Activated T-cell treated with anti-CD3 and anti-CD28 coated beads for 4 hours (primary cell): ENCODE measurements around the gene GPC6.

Source experiments
- DNase-seq: peaks from one replicate; pipeline ENCODE4 v3.0.0-alpha.2; 2020

GPC6 gene

DNA sequence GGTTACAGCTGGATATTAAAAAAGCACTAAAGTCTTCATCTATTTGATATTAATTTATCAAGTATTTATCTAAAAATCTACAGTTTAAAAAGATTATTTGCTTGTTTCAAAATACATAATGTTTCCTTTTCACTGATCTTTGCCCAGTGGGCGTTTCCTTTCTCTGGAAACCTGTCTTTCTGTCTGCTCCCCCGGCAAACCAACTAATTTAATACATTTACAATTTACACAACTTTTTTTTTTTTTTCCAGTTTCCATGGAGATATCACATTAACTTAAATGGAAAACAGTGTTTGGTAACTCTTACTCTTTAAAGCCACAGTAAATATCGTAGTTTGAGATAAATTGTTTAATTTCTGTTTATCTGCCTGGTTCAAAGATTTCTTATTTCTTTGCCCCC is 5.3 kb downstream of the GPC6 start:
- no peak for DNase-seq

DNA sequence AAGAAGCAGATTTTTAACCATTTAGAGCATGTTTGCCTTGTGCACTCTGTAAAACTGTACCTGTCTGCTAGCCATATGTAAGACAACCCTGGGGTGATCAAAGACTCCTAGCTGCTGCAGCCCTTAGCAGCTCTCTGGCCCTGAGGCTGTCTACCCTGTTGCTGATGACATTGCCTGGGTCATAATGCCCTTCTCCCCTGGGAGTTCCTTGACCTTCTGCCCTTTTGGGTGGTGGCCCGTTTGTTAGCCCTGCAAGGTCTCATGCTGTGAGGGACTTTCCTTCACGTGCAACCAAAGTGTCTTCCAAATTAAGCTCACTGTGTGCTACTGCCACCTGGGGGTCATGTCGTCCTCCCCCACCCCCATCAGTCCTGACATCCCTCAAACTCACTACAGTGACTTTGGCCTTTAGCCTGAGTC is 7.4 kb downstream of the GPC6 start:
- DNase-seq, result no peak

DNA sequence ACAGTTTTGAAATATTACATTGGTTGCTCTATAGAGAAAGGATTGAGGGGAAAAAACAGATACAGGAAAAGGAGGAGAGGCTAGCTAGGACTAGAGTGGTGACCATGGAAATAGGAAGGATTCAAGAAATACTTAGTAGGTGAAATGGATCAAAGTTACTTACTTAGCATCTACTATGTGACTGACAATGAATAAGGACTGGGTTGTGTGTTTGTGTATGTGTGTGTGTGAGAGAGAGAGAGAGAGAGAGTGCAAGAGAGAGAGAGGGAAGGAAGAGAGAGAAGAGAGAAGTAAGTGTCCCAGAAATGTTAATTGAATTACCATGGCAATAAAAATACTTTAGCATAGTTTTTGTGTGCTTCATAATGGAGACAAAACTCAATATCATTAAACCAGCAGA is 7.9 kb downstream of the GPC6 start:
- DNase-seq, result no peak

DNA sequence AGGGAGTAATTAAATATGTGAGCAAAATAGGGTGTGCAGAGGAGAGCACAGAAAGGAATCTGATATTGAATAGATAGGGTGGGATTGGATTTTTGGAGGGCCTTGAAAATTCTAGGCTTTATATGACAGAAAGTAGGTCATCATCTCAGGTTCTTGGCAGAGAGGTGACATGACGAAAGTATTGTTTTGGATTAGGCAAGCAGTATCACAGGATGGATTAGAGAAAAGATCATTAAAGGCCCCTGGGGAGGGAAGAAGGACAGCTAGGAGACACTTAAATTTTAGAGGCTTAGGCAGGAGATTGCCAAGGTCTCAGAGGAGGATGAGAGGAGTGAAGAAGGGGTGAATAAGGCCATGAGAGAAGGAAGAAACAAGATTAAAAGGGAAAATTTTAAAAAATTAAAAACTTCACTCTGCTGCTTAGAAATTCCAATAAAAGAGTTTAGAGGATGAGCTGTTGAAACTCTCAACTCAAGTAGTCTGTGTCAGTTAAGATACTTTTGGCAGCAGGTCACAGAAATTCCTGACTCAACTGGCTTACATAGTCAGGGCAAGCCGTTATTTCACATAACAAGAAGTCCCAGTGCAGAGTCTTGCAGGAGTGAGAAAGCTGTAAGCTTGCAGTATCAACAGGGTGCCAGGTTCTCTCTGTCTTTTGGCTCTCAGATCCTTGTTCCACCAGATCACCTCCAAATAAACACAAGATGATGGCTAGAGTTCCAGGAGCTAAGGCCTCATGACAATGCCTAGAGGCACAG is 8.8 kb downstream of the GPC6 start:
- no peak for DNase-seq

DNA sequence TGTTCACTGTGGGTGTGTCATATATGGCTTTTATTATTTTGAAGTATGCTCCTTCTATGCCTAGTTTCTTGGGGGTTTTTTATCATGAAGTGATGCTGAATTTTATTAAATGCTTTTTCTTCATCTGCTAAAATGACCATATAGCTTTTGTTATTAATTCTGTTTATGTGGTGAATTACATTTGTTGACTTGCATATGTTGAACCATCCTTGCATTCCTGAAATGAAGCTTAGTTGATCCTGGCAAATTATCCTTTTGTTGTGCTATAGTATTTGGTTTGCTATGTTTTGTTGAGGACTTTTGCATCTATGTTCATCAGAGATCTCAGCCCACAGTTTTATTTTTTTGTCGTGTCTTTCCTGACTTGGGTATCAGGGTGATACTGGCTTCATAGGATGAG is 12.1 kb downstream of the GPC6 start:
- DNase-seq, result no peak

DNA sequence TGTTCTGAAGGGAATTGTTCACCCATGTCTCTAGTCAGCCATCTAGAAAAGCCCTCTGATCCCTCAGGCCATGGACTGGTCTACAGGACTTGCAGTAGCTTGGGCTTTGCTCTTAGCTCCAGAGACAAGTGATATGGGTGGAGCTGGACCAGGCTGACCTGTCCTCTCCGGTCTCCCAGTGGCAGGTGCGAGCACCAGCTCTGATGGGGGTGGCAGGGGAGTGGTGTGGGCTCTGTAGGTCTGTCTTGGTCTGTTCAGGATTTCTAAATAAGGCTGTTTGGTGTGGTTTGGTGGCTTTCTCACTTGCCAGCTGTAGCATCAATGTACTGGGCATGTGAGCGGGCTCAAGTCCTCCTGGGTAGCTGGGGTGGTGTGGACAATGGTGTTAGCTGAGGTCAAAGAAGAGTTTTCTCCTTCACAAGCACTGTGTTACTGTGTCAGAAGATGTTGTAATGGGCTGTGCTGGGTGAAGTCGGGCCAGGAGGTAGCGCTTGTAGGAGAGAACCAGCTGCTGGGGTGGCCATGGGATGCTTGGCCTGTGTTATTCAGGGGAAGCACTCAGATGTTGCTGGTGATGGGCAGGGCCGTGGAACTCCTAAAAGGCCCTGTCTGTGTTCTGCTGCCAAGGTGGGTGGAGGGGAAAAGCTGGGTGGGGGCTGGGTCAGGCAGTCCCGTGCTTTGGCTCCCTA is 16.9 kb downstream of the GPC6 start:
- no peak for DNase-seq

DNA sequence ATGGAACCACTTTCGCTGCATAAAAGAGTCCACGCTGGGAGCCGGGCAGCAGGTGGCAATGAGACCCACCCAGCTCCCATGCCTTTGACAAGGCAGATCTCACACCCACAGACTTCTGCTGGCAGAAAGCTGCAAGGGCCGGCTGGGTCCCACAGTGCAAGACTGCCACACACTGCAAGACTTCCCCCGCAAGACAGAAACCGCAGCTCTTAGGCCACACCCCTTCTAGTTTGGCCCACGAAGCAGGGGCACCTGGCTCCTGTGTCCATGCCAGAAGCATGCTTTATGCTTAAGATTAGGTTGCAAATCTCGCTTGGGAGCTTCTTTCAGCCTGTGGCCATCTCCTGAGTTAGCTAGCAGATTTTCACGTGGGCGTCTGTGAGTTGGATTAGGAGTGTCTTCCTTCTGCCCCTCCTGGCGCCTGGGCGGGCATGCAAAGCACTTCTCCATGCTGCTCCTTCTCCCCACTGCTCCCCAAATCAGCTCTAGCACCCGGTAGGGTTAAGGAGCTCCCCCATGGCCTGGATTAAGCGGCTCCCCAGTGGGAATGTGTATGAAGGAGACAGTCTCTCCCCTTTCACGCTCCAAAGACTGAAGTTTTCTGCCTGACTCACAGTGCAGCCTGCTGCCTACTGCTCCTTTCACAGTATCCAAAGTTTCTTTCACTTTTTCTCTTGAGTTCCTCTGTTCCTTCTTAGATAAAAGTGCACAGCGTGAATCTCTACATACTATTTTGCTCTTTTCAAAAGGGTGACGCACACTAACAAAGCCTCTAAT is 17.7 kb downstream of the GPC6 start:
- DNase-seq, result no peak

DNA sequence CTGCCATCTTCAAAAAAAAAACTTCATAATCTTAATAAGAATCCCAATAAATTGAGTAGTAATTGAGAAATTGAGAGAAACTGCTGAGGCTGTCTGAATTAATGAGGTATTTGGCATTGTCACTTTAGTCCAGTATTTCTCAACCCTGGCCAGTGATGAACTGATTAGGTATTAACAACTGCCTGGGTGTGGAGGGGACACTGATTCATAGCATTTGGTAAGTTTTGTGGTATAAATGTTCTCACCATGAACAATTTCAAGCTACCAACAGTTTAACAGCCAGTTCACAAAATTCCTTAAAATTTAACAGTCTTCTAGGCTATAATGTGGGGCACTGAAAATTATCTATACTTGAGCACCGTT is 18.3 kb downstream of the GPC6 start:
- DNase-seq, result no peak

DNA sequence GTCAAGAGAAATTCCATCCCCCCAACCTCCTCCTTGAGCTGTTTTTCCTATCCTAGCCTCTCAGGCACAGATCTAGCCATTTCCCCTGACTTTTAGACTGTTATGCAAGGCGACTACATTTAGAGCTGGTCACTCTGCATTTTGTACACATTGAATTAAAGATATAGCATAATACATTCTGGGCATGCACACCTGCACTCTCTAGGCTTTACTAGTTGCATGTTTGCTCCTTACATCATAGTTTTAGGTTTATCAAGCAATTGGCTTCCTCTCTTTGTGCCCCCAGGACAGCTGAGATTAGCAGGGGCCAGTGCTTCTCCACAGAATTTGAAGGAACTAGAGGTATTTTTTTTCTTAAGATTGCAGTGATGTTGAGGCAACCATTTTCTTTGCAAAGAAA is 19.5 kb downstream of the GPC6 start:
- DNase-seq, result no peak

DNA sequence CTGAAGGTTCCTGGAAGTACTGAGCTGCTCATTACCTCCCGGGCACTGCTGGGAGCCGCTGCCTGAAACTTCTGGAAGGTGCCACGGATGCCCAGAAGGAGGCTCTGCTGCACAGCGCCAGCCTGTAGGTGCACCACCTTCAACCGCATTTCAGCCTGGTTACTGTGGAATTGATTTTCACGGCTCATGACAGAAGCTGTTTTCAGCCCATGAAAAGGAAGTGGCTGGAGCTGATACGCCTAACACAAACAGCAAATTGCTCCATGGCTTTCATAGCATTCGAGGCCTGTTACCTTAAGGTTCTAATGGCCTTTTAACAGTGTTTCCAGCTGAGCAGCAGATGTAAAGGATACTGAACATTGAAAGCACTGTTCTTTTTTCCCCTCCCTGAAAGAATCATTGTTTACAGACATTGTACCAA is 22.0 kb downstream of the GPC6 start:
- DNase-seq, result no peak

DNA sequence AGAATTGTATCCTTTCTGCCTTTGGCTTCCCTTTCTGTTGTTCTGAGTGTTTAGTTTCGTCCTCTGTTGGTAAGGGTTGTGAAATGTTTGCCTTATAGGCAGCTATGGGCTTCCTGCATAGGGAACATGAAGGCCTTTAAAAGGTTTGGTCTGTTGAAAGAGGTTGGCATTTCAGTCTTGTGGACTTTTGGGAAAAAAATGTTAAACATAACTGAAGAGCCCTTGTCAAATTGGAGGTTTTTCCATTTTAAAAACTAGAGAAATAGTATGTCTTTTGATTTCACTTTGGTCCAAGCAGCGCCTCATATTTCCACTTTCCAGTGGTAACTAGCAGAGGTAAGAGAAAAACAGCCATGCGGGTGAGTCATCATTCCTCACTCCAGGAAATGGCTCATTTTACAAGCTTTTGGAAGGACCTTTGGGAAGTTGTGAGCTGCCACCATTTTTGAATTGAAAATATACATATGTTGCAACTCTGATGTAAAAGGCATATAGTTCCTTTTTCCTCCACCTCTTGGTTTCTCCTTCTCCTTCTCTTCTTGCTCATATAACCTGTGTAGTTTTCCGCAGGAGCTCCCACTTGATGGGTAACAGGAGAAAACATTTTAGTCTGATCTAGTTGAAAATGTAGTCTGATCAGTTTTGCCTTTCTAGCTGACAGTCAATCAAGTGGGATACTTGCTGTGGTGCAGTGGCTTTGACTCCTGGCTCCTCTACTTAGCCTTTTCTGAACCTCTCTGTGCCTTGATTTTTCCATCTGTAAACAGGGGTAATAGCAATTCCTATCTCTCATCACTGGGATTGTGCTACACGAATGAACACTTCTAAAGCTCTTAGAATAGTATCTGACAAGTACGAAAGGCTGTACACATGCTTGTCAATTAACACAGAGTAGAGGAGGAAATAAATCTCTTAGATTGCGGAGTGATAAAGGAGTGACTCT is 23.0 kb downstream of the GPC6 start:
- DNase-seq, result no peak

DNA sequence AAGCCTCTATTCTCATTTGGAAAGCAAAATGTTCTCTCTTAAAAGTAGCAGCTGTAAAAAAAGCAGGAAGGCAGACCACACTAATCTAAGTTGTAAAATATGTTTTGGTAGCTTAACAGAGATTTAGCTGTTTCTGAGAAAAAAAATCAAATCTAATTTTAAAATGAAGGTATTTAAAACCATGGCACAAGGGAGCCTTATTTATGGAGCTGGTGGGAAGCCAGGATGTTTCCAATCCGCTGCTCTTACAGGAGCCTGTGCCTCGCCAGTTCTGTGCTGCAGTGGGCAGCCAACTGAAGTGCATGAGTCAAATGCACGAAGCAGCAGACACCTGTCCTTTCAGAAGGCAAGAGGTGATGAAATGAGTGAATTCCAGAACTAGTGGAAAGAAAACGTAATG is 28.2 kb downstream of the GPC6 start:
- DNase-seq, result no peak

DNA sequence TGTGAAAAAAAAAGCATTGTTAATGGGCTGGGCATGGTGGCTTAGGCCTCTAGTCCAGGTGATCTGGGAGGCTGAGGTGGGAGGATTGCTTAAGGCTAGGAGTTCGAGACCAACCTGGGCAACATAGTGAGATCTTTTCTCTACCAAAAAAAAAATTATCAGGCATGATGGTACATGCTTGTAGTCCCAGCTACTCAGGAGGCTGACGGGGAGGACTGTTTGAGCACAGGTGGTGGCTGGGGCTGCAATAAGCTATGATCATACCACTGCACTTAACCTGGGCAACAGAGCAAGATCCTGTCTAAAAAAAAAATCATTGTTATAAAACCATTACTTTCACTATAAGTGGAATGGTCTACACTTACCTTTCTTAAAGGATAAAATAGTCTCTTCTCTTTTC is 30.4 kb downstream of the GPC6 start:
- DNase-seq, result no peak

DNA sequence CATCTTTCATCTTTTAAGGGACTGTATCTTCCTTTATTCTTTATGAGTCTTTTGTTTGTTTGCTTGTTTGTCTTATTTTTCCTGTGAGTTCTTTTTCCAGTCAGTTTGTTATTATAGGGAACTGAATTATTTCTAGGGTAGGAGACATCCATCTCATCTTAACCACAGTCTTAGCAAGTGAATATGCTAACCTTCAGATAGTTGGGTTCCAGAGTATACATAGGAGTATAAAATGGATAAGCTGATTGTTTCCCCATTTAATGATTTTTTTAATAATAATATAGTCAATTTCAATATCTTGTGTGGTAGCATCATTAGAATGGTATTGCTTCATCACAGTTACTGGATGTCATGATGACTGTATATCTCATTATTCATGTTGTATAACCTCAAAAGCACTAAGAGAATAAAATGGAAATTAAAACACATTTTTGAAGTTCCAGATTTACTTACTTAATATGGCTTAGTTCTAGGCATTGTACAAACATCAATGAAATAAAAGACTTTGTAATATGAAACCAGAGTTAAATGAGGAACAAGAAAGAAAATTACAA is 33.0 kb downstream of the GPC6 start:
- DNase-seq, result no peak

DNA sequence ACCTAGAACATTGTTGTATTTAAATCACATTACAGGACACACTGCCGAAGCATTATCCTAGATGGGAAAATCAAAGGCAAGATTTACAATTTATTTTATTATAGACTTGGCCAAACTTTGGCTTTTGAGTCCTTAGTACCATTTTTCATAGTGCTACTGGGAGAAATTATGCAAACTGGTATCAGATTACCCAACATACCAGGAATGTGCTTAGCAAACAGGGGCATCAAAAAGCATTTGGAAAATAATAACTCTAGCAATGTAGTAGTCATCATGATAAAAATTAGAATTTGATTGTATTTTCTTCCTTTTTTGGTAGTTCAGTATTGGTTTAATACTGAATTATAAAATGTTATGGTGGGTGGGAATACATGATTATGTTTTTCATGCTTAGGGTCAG is 34.0 kb downstream of the GPC6 start:
- DNase-seq, result no peak

DNA sequence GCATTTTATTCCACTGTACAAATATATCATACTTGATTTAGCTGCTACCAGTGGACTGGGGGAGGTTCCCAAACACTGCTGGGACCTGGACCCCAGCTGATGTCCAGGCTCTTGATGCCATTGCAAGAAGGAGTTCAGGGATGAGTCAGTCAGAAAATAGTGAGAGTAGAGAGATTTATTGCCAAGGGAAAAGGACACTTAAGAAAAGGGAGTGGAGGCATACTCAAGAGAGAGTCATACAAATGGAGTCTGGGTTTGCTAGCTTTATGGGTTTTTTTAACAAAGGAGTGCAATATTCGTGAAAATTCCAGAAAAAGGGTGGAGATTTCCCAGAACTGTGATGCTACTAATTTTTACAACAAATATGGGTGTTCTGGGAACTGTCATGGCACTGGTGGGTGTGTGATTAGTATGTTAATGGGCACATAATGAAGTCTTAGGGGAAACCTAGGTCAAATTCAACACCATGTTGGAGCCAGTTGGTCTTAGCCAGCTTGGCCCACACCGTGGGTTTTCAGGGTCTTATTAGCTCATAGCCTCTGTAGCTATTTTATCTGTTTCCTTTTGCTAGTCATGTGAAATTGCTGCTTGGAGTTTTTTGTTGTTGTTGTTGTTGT is 36.2 kb downstream of the GPC6 start:
- DNase-seq, result no peak

DNA sequence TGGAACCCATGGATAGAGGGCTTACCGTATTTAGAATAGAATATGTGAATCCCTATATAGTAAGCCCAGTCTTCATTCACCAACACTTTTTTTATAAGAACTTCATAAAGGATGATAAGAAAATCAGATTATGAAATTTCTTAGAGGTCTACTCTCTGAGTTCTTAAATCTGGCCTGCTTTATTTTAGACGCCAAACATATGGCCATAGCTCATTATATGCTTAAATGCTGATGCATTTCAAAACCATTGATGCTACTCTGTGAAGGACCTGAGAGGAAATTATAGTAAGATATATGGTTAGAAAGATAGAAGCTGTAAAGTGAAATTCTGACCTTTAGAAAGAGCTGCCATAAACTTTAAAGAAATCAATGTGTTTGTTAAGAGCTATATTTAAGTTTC is 38.3 kb downstream of the GPC6 start:
- no peak for DNase-seq

DNA sequence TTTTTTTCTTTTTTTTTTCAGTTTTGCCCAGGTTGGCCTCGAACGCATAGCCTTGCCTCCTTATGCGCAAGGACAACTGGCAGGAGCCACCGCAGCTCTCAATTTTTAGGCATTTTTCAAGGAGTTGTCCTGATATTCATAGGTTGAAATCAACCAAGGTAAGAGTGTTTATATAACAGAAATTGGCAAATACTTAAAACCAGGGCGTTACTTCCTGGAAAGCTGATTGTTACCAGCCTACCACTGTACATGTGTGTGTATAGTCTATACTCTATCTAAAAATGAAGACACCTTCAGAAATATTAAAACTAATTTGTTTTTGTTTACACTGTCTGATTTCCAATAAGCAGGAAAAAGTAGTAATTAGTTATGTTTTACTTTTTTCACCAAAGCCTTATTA is 39.2 kb downstream of the GPC6 start:
- no peak for DNase-seq

DNA sequence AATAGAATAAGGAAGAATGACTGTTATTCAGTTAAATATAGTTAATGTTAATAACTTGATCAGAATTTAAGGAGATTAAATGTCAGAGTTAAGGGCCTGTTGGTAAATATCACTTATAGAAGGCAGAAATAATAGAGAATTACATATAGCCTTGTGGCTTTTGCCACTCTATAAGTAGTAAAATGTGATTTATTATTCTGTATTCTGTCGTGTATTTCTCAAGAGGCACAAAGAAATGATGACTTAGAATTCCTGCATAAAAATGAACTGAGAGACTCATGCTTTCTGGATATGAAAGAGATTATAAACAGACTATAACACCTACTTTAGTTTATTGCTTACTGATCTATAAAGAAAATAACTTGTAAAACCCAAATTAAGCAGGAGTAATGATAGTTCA is 40.1 kb downstream of the GPC6 start:
- no peak for DNase-seq

DNA sequence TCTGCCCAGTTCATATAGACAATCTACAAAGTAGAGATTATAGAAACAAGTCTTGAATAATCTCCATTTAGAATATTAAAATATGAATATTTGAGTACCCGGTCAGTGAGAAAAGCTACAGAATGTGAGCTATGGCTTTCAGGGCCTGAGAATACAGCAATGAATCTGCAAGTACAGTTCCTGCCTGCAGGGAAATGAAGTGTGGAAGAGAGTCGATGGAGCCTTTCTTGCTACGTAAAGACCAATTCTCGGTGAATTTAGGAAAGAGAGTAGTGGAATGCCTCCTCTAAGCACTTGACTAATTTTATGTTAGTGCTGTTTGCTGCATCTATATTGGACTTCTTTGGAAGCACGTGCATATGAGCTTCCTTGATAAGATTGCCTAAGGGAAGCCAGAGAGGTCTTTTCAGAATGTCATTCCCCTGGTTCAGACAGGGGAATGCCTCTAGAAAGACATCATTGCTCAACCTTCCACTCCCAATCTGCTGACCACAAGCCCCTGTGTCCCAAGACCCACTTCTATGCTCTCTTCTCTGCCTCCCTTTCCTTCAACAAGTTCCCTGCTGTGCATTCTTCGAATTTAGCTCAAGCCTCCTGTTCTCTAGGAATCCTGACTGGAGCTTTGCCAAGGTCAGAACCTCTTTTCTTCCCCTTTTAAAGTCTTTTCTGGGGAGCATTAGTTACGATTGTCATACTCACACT is 41.9 kb downstream of the GPC6 start:
- DNase-seq, result no peak
